HG03196 (cell line): Measurements from ENCODE around the gene BACH2.
"Not testable (repeated sequence)": the region's sequence is repeated elsewhere in the genome, so short reads cannot be mapped to it uniquely, and the experiment has no call there.

Experiments
- ATAC-seq: cut with Tn5 transposase; IDR thresholded peaks from one replicate; pipeline ENCODE4 v1.9.1; 2021; ENCODE audit not compliant: unreplicated experiment

The BACH2 gene

DNA sequence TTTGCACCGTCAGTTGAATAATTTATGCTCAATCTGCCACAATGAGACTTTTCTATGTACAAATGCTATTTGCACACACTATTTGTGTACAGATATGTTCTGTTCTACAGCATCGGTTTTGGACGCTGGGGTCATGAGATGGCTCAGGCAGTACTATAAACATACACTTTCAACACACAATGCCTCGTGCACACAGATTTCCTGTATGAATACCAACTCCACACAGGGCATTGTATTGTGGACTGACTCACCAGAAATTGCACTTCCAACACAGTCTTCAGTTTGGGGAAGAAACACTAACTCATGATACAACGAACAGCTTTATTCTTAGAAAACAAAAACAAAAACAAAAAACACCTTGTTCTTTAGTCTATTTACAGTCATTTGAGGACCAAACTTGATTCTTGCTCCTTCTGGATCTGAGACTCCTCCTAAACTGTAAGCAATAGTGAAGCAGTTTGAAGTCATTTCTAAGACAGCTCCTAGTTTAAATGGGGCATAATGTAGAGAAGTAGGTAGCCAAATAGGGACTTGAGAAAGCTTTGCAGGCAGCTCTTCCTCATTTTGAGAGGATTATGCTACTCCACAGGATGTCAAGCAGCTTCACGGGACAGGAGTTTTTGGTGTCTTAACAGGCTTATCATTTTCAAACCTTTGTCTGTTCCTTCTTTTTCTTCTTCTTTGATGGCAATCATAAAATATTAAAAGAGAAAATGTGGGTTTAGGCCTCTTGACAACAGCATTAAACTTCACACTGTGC lies 368.7 kb downstream of the BACH2 start:
- ATAC-seq, result no peak

DNA sequence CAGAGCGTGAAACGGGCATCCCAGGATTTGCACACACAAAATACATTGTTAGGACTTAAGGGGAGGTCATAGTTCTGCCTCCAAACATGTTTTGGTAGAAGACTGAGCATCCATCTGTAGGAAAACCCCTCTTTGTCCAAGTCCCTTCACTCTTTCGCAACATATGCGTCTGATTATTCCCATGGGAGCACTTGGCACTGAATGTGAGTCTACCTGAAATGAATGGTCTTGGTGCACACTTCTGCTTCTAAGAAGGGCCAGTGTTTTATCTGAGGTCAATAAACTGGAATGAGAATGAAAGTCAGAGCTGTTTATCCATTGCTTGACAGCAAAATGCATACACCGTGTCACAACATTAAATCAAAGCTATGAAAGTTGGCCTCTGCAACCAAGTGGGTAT lies 369.4 kb downstream of the BACH2 start:
- ATAC-seq, result no peak

DNA sequence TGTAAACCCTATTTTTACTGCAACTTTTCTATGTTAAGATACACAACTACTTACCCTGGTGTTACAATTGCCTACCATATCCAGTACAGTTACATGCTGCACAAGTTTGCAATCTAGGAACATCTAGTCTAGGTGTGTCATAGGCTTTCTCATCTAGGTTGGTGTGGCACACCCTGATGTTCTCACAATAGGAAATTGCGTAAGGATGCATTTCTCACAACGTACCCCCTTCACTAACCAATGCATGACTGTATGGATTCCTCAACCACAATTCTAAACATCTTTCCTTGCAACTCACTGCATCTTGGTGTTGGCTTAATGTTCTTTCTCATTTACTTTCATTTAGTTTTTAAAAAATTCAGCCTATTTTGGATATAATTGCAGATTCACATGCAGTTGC lies 370.8 kb downstream of the BACH2 start:
- no peak for ATAC-seq

DNA sequence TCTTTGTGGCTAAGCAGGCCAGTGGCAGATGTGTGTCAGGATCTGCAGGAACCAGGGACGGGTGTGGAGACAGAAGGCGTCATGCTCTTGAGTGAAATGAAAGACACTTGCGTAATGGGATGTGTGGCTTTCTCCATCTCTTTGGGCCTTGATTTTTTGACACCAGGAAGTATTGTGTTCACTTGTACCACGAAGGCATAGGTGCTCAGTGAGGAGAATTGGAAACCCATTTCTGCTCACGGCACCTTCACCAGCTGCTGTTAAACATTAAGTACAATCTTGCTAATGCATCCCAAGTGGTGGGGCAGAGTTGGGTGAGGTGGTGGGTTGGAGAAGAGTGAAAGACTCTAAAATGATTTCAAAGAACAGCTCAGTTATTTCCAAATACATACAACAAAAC lies 372.4 kb downstream of the BACH2 start:
- no peak for ATAC-seq

DNA sequence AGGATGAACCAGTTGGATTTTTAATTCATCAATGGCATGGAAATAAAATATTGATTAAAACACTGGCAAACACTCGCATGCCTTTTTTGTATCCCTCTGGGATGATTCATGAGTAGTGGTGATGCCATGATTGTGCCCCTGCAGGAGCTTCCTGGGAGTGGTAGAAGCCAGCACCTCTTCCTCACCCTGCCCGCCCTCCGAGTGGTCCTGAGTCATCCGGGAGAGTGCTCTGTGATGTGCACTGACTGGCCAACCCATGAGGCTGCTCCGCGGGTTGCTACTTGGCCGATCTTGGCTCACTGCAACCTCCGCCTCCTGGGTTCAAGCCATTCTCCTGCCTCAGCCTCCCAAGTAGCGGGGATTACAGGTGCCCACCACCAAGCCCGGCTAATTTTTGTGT lies 375.0 kb downstream of the BACH2 start:
- no peak for ATAC-seq

DNA sequence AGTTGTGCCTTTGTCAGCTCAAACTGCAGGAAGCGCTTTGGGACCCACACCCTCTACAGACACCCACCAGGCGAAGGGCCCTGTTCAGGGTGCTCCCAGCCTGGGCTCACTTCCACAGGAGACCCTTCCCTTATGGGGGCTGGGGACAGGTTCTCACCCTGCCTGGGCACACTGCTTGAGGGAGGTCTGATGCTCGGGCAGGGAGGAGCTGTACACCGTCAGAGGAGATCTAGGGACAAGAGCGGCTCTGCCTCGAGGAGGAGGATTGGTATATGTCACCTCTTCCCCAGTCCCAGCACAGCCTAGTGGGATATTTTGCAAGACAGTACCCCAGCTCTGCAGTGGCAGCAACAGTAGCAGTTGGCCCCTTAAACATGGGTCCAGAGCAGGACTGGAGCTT lies 375.4 kb downstream of the BACH2 start:
- no peak for ATAC-seq

DNA sequence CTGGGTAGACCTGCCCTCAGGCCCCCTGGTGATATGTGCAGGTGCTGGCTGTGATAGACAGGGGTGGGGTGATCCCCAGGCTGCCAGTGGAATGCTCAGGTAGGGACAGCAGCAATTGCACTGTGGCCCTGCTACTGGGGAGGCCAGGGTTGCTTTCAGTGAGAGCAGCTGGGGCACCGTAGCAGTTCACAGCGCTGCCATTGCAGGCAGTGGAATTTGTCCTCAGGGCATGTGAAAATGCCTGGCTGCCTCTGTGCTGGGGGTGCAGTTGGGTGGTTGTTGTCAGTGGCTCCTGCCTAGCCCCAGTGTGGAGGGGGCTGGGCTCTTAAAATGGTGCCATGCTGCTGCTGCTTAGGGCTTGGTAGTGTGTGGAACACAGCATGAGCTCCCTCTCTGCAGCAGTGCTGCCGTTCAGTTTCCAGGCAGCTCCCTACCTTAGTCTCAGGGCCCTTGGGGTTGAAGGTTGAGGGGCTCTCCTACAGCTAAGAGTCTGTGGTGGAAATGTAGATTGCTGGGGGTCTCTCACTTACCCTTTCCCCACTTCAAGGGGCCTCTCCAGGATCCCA lies 378.8 kb downstream of the BACH2 start:
- ATAC-seq, result no peak

DNA sequence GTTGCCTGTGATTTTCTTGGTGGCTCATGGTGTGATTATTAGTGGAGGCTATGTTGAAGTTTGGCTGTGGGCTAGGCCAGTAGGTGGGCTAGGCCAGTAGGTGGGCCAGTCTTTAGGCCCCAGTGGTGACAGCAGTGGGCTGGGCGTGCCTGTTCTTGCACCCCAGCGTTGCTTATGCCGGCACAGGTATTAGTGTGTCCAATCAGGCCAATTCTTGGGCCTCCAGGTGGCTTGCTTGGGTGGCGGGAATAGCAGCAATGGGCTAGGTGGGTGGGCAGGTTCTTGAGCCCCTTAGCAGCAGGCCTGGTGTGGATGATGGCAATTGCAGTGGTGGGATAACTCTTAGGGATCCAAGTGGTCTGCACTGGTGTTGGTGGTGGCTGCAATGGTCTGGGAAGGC lies 379.4 kb downstream of the BACH2 start:
- ATAC-seq, result no peak

DNA sequence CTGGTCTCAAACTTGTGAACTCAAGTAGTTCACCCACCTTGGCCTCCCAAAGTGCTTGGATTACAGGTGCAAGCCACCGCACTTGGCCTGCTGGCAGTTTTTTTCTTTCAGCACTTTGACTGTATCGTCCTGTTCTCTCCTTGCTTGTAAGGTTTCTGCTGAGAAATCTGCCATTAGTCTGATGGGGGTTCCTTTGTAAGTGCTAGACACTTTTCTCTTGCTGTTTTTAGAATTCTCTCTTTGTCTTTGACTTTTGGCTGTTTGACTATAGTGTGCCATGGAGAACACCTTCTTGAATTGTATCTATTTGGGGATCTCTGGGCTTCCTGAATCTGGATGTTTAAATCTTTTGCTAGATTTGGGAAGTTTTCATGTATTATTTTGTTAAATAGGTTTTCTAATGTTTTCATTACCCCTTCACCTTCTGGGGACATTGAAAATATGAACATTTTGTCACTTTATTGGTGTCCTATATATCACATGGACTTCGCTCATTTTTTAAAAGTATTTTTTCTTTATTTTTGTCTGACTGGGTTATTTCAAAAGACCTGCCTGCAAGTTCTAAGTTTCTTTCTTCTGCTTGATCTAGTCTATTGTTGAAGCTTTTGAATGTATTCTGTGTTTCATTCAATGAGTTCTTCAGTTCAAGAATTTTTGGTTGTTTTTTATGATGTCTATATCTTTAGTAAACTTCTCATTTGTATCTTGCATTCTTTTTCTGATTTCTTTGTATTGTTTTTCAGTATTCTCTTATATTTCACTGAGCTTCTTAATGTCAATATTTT lies 380.3 kb downstream of the BACH2 start:
- ATAC-seq, result no peak

DNA sequence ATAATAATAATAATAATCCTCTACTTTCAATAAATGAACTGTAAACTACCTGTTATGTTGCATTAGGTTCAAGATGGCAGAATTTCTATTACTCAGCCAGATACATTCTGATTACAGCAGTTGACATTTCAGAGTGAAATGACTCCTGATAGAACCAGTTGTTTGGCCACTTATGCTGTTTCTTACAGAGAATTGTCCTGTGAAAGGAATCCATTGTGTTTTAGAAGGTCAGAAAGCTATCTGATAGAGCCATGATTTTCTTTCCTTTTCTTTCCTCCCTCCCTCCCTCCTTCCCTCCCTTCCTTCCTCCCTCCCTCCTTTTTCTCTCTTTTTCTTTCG lies 385.8 kb downstream of the BACH2 start:
- ATAC-seq, result no peak

DNA sequence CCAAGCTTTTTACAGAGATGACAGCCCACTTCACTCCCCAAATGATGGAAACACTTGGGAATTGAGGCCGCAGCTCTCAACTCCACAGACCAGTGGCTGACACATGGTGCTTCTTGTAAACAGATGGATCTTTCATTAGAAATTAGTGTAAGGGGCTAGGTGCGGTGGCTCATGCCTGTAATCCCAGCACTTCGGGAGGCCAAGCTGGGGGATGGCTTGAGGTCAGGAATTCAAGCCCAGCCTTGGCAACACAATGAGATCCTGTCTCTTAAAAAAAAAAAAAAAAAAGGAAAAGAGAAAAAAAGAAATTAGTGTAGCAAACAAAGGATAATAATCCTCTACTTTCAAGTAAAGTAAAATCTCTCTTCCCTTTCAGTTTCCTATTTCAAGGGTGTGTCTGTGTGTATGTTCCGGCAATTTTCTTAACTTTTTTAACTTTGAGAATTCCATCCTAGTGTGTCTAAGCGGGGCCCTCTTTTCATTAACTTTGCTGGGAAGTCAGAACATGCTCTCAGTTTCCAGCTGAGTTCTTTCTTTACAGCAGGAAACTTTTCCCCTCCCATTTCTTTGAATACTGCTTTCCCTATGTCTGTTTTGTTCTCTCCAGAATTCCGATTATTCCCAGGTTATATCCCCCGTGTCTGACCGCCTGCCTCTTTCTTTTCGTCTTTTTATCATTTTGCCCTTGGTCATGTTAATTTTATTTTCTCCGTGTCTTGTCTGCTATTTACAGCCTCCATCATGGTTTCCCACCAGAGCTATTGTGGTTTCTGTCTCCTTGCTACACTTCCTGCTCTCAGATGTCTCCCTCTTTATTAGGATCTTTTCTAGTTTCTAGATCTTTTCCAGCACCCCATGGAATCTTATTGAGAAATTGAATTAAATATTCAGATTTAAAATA lies 386.4 kb downstream of the BACH2 start:
- not testable (repeated sequence) for ATAC-seq

DNA sequence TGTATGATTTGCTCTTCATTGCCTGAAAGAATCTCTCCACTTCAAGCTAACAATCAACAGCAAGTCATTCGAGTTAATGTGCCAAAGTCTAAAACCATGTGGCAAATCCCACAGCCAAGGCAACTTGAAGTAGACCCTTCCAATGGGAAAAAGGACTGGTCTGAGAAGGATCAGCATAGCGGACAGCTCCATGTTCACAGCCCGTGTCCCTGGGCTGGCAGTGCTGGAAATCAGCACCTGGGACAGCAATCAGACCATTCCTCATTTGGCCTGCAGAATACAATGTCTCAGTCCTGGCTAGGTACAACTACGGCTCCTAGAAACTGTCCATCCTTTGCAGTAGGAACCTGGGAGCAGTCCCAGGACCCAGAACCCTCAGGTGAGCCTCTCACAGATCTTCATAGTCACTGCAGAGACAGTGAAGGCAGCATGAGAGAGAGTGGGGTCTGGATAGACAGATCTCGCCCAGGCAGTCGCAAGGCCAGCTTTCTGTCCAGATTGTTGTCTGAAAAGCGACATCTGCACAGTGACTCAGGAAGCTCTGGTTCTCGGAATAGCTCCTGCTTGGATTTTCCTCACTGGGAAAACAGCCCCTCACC lies 401.3 kb downstream of the BACH2 start:
- ATAC-seq, result no peak

DNA sequence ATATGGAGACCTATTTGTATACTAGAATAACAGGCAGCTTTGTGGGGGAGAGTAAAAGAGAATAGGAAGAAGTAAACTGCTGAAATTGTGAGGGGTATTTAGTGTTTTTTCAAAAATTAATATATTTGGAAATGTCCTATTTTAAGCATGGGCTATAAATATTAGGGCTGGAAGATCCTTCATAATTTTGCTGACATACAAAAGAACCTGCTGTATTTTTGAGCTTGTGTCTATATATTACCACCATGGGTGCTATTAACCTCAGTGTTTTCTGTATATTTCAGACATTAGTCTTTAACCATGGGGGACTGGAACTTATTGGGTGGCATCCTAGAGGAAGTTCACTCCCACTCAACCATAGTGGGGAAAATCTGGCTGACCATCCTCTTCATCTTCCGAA lies 402.5 kb downstream of the BACH2 start, which contains the start of gene GJA10:
GJA10 (plus strand) TSS at position 301 of the 400 bp plus-strand sequence; CDS start at position 301, 0 bp downstream.
- ATAC-seq, result no peak

DNA sequence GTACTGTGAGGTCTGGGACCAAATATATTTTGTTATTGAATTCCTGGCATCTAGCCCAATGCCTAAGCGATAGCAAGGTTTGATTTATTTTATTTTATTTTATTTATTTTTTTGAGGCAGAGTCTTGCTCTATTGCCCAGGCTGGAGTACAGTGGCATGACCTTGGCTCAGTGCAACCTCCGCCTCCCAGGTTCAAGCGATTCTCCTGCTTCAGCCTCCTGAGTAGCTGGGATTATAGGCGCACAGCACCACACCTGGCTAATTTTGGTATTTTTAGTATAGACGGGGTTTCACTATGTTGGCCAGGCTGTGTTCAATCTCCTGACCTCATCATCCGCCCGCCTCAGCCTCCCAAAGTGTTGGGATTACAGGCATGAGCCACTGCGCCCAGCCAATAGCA lies 404.1 kb downstream of the BACH2 start:
- not testable (repeated sequence) for ATAC-seq

DNA sequence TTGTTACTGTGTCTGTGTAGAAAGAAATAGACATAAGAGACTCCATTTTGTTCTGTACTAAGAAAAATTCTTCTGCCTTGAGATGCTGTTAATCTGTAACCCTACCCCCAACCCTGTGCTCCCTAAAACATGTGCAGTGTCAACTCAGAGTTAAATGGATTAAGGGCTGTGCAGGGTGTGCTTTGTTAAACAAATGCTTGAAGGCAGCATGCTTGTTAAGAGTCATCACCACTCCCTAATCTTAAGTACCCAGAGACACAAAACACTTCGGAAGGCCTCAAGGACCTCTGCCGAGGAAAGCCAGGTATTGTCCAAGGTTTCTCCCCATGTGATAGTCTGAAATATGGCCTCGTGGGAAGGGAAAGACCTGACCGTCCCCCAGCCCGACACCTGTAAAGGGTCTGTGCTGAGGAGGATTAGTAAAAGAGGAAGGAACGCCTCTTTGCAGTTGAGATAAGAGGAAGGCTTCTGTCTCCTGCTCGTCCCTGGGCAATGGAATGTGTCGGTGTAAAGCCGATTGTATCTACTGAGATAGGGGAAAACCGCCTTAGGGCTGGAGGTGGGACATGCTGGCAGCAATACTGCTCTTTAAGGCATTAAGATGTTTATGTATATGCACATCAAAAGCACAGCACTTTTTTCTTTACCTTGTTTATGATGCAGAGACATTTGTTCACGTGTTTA lies 405.7 kb downstream of the BACH2 start:
- not testable (repeated sequence) for ATAC-seq

DNA sequence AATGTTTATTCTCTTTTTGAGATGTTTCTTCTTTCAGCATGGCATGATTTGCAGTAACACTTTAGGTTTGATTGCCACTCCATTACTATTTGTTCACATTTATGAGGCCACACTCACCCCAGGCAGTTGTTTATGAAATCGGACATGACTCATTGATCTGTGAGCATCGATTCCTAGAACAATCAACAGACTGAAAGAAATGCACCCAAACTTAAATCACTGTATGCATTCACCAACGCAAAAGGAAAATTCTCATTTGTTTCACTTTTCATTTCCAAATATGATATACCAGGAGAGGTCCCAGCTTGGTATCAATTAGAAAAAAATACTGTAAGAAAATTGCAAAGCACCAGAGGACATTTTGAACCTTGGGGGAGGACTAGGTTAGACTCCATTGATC lies 407.8 kb downstream of the BACH2 start:
- ATAC-seq, result no peak

DNA sequence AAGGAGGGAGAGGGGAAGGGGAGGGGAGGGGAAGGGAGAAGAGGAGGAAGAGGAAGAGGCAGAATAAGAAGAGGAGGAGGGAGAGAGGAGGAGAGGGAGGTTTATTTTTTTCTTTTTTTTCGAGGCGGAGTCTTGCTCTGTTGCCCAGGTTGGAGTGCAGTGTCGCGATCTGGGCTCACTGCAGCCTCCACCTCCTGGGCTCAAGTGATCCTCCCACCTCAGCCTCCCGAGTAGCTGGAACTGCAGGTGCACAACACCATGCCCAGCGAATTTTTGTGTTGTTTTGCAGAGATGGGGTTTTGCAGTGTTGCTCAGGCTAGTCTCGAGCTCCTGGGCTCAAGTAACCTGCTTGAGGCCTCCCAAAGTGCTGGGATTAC lies 408.5 kb downstream of the BACH2 start:
- ATAC-seq, result no peak

DNA sequence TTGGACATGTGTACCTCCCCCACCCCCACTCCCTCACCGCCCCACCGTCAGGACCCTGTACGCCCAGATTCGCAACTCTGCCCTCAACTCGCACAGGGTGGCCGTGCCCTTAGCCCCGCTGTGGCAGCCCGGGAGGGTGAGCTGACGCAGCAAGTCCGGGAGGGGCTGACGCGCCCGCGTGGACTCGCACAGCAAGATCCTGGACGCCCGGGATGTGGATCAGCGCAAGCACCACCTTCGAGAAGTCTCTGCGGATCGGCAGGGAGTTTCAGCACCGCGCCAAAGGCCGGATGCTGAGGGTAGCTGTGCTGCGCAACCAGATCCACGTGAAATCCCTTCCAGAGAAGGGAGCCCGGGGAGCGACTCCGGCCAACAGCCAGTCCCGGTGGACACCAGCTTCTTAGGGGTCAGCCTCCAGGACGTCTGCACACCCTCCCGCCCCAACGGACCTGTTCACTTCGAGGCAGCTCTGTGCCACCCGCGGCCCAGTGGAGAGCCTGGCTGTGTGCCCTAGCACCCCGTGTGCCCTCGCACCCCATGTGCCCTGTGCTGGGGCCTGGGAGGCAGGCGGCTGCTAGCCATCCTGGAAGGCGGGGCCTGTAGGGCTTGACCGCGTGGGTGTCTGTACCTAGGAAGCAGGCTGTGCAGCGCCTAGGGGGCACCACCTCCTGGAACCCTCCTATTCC lies 409.0 kb downstream of the BACH2 start:
- no peak for ATAC-seq

DNA sequence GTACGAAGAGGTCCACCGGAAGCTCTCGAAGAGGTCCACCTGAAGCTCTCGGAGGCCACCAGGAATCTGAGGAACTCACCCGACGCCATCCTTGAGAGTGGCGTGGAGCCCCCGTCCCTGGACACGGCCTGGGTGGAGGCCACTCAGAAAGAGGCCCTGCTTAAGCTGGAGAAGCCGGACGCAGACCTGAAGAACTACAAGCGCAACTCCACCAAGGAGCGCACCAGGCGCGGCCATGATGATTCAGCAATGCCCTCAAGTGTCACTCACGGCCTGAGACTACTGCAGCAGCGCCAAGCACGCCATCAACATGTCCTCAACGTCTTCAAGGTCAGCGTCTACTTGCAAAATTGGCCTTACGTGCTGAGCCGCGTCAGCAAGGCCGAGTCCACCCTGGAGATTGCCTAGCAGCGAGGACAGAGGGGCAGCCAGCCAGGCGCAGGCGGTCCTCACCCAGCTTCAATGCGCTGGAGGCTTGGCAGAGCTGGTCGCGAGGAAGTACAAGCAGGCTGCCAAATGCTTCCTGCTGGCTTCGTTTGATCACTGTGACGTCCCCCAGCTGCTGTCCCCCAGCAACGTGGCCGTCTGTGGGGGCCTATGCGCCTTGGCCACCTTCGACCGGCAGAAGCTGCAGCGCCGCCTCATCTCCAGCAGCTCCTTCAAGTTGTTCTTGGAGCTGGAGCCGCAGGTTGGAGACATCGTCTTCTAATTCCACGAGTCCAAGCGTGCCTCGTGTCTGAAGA lies 410.1 kb downstream of the BACH2 start:
- no peak for ATAC-seq
